ENCODE measurements around the gene CCDC92B. TPM values are rescaled to one million over a fixed set of nuclear protein-coding genes. Genes with fewer than 3 reads are reported as not detected.
A peak's percentile ranks its signal among the peaks of the same experiment; 100 is the strongest.

The CCDC92B gene
- total and polyA plus RNA-seq, 2 of the 13 experiments (the other 11 are each of a cell fraction or from before 2014, with no cell fraction given), result not detected

DNA sequence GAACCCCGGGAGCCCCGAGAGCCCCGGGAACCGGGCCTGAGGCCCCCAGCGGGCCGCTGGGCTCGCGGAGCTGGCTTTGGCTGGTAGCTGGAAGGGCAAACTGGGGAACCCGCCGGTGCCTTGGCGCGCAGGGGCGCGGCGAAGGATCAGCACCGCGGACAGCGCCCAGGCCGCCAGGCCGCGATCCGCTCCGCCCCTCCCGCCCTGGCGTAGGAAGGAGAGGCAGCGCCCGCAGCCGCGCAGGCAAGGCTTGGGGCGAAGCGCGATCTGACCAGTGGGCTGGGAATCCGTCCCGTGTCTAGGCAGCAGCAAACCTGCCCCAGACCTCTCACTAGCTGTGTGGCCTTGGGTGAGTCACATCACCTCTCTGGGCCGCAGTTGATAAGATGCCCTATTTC is 331 bp upstream of the CCDC92B start (continued):
- TF ChIP-seq TBP (CRISPR knock-in tag; IDR thresholded peaks at IDR 0.05) (no peak), THYN1 (CRISPR knock-in tag; IDR thresholded peaks at IDR 0.05; ENCODE audit: borderline replicate concordance, low read depth) (0 out of 2 replicates have a peak, but pooled peaks have one; percentile 50), GMEB1 (CRISPR knock-in tag; IDR thresholded peaks at IDR 0.05; ENCODE audit: borderline replicate concordance) (peak; percentile 63; the same call in 1 of the 2 replicates), SRF (IDR thresholded peaks at IDR 0.05; ENCODE audit: low read depth, low read length) (no peak), KMT2A (CRISPR knock-in tag; IDR thresholded peaks at IDR 0.05) (peak; percentile 73), YY1 (IDR thresholded peaks at IDR 0.05; ENCODE audit: insufficient read depth, insufficient replicate concordance, low read depth, low read length) (peak; percentile 60), IKZF4 (CRISPR knock-in tag; IDR thresholded peaks at IDR 0.05; ENCODE audit: borderline replicate concordance, low read depth, not compliant biosample characterization) (peak; percentile 99), ZNF598 (CRISPR knock-in tag; IDR thresholded peaks at IDR 0.05; ENCODE audit: borderline replicate concordance) (peak; percentile 81; the same call in 1 of the 2 replicates), NFYB (CRISPR knock-in tag; IDR thresholded peaks at IDR 0.05) (no peak; the same call in 1 of the 2 replicates), NFKBIZ (CRISPR knock-in tag; IDR thresholded peaks at IDR 0.05) (peak; percentile 95), NFATC3 (CRISPR knock-in tag; IDR thresholded peaks at IDR 0.05) (peak; percentile 92; the same call in 1 of the 2 replicates), MTA3 (CRISPR knock-in tag; IDR thresholded peaks at IDR 0.05) (no peak), GZF1 (CRISPR knock-in tag; IDR thresholded peaks at IDR 0.05) (peak; percentile 82; the same call in 1 of the 2 replicates), MED8 (CRISPR knock-in tag; IDR thresholded peaks at IDR 0.05; ENCODE audit: insufficient replicate concordance) (no peak), KLF16 (CRISPR knock-in tag; IDR thresholded peaks at IDR 0.05) (peak in 1 of 2 experiments; percentile 99; a peak in 2 of 4 replicates), ZNF382 (CRISPR knock-in tag; IDR thresholded peaks at IDR 0.05; ENCODE audit: borderline replicate concordance) (no peak), ZNF619 (CRISPR knock-in tag; IDR thresholded peaks at IDR 0.05) (no peak), SMARCC2 (IDR thresholded peaks at IDR 0.05) (no peak), ZBTB34 (CRISPR knock-in tag; IDR thresholded peaks at IDR 0.05) (peak; percentile 35; the same call in 1 of the 2 replicates), CBX5 (CRISPR knock-in tag; IDR thresholded peaks at IDR 0.05; ENCODE audit: borderline replicate concordance) (peak; percentile 80; the same call in 1 of the 2 replicates), SP140L (CRISPR knock-in tag; IDR thresholded peaks at IDR 0.05; ENCODE audit: borderline replicate concordance) (peak; percentile 97; the same call in 1 of the 2 replicates)
- TF ChIP-seq, protein P1, sequence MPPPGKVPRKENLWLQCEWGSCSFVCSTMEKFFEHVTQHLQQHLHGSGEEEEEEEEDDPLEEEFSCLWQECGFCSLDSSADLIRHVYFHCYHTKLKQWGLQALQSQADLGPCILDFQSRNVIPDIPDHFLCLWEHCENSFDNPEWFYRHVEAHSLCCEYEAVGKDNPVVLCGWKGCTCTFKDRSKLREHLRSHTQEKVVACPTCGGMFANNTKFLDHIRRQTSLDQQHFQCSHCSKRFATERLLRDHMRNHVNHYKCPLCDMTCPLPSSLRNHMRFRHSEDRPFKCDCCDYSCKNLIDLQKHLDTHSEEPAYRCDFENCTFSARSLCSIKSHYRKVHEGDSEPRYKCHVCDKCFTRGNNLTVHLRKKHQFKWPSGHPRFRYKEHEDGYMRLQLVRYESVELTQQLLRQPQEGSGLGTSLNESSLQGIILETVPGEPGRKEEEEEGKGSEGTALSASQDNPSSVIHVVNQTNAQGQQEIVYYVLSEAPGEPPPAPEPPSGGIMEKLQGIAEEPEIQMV (CRISPR knock-in tag; IDR thresholded peaks at IDR 0.05; ENCODE audit: low read depth), result peak; percentile 89
